Measurements from ENCODE around the gene SYNE4. TPM values are rescaled to one million over a fixed set of nuclear protein-coding genes. Genes with fewer than 3 reads are reported as not detected.
"Not testable (repeated sequence)": the region's sequence is repeated elsewhere in the genome, so short reads cannot be mapped to it uniquely, and the experiment has no call there.

The SYNE4 gene
- total RNA-seq, 1 experiment from 2014 or later: not detected

DNA sequence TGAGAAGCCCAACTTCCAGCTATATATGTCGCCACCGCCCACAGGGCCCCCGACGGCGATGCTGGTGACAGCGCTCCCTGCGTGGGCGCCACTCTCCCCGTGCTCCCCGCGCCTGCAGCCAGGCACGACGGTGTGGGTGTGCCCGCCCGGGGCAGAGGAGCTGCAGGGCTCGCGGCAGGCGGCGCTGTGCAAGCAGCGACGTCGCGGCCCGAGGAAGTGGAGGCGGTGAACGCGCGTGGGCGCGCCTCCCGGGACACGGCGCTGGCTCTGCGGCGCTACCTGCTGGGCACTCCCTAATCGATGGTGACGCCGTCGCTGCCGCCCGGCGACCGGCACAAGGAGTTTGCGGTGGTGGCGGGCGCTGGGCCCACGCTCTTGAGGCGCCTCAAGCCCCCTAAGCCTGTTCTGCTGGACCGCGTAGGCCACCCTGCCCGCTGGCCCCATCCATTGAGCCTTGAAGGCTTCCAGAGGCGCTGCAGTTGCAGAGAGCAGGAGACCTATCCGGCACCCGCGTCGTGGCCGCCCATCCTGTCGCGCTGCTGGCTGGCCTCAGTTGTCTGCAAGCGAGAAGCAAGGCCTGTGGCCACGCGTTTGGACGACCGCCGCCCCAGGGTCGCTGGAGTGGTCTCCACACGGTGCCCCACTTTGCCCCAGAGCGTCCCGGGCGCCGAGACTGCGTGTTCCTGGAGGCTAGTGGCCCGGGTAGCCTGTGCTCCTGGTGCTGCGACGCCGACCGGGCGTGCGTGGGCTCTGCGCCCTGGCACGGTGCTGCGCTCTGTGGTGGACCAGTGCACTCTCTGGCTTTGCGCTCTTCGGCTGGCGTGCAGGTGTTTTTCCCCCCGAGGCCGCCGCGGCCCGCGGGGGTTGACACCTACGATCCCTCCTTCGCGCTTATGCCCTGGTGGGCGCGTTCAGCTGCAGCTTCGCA lies 49.3 kb downstream of the SYNE4 start:
- Histone ChIP-seq H3K9me3 (ENCODE audit: low read depth, low read length, poor library complexity, severe bottlenecking) (no peaks in the 10 kb centered on the region), H3K27ac (ENCODE audit: low read depth, low read length, poor library complexity, severe bottlenecking) (no peak overlapping the region), H3K36me3 (ENCODE audit: insufficient read depth, low read length, poor library complexity, severe bottlenecking) (no peaks in the 10 kb centered on the region), H3K4me3 (ENCODE audit: low read depth, low read length, poor library complexity, severe bottlenecking) (peak overlapping the region; percentile 15), H3K4me1 (ENCODE audit: insufficient read depth, low read length, poor library complexity, severe bottlenecking) (no peaks in the 10 kb centered on the region), H3K27me3 (replicated peaks; ENCODE audit: insufficient read depth, low read depth, low read length, poor library complexity) (no peaks in the 10 kb centered on the region)
- ChIA-PET CTCF (interaction anchor here (1.2 kb wide), 1 partner anchor 28 kb away, joined by 3 read pairs; no protein-coding TSS in a partner anchor), POLR2A (ENCODE audit: low non-redundant PET) (interaction anchor here (0.7 kb wide), 1 partner anchor 52 kb away, joined by 3 read pairs; no protein-coding TSS in a partner anchor)
- intact Hi-C loops (cut with micrococcal nuclease; ENCODE audit: unreplicated experiment): no loop called here
- no TSS peak for BruUV-seq (replicated peaks)
- peak; percentile 60 for DNase-seq (ENCODE audit: low spot score)
- TF ChIP-seq, protein P1, sequence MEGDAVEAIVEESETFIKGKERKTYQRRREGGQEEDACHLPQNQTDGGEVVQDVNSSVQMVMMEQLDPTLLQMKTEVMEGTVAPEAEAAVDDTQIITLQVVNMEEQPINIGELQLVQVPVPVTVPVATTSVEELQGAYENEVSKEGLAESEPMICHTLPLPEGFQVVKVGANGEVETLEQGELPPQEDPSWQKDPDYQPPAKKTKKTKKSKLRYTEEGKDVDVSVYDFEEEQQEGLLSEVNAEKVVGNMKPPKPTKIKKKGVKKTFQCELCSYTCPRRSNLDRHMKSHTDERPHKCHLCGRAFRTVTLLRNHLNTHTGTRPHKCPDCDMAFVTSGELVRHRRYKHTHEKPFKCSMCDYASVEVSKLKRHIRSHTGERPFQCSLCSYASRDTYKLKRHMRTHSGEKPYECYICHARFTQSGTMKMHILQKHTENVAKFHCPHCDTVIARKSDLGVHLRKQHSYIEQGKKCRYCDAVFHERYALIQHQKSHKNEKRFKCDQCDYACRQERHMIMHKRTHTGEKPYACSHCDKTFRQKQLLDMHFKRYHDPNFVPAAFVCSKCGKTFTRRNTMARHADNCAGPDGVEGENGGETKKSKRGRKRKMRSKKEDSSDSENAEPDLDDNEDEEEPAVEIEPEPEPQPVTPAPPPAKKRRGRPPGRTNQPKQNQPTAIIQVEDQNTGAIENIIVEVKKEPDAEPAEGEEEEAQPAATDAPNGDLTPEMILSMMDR (conservative IDR thresholded peaks at IDR 0.05; ENCODE audit: low read depth, low read length): peak; percentile 54
- no peak for TF ChIP-seq EZH2 (IDR thresholded peaks at IDR 0.05; ENCODE audit: borderline replicate concordance, low read depth, low read length, poor library complexity, severe bottlenecking)

DNA sequence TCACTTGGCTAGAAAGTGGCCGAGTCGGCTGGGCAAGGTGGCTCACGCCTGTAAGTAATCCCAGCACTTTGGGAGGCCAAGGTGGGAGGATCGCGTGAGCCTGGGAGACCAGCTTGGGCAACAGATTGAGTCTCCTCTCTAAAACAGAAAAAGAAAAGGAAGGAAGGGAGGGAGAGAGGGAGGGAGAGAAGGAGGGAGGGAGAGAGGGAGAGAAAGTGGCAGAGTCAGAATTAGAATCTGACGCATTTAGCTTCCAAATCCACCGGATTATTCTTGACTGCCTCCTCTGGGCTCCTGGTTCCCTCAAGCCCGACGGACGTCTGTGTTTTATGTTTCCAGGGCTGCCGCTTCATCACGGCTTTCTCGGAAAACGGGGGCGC lies 50.0 kb downstream of the SYNE4 start:
- CTCF ChIA-PET: interaction anchor here (1.2 kb wide), 1 partner anchor 28 kb away, joined by 3 read pairs; no protein-coding TSS in a partner anchor
- POLR2A ChIA-PET (ENCODE audit: low non-redundant PET): interaction anchor here (0.7 kb wide), 1 partner anchor 52 kb away, joined by 3 read pairs; no protein-coding TSS in a partner anchor

DNA sequence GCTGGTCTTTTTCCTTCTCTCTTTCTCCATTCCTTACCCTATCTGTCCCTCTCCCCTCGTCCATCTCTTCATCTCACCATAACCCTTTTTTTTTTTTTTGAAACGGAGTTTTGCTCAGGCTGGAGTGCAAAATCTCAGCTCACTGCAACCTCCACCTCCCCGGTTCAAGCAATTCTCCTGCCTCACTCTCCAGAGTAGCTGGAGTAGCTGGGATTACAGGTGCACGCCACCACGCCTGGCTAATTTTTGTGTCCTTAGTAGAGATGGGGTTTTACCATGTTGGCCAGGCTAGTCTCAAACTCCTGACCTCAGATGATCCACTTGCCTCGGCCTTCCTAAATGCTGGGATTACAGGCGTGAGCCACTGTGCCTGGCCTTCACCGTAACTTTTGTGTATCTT lies 51.2 kb downstream of the SYNE4 start:
- intact Hi-C loops (cut with micrococcal nuclease; ENCODE audit: unreplicated experiment); H3K27me3 ChIP-seq (replicated peaks; ENCODE audit: insufficient read depth, low read depth, low read length, poor library complexity); H3K36me3 ChIP-seq (ENCODE audit: insufficient read depth, low read length, poor library complexity, severe bottlenecking); CTCF ChIA-PET; POLR2A ChIA-PET (ENCODE audit: low non-redundant PET); H3K9me3 ChIP-seq (ENCODE audit: low read depth, low read length, poor library complexity, severe bottlenecking); H3K27ac ChIP-seq (ENCODE audit: low read depth, low read length, poor library complexity, severe bottlenecking); H3K4me3 ChIP-seq (ENCODE audit: low read depth, low read length, poor library complexity, severe bottlenecking); DNase-seq (ENCODE audit: low spot score); BruUV-seq (replicated peaks); H3K4me1 ChIP-seq (ENCODE audit: insufficient read depth, low read length, poor library complexity, severe bottlenecking): not testable (repeated sequence)

More for the DNA sequence above, 50.0 kb downstream of the SYNE4 start:
- intact Hi-C loops (cut with micrococcal nuclease; ENCODE audit: unreplicated experiment): no loop called here
- Histone ChIP-seq H3K4me3 (ENCODE audit: low read depth, low read length, poor library complexity, severe bottlenecking) (peak overlapping the region; percentile 15), H3K9me3 (ENCODE audit: low read depth, low read length, poor library complexity, severe bottlenecking) (no peaks in the 10 kb centered on the region), H3K36me3 (ENCODE audit: insufficient read depth, low read length, poor library complexity, severe bottlenecking) (no peaks in the 10 kb centered on the region), H3K4me1 (ENCODE audit: insufficient read depth, low read length, poor library complexity, severe bottlenecking) (no peaks in the 10 kb centered on the region), H3K27ac (ENCODE audit: low read depth, low read length, poor library complexity, severe bottlenecking) (no peak overlapping the region), H3K27me3 (replicated peaks; ENCODE audit: insufficient read depth, low read depth, low read length, poor library complexity) (no peaks in the 10 kb centered on the region)
- no peak for DNase-seq (ENCODE audit: low spot score)
- TF ChIP-seq, protein P1 (conservative IDR thresholded peaks at IDR 0.05; ENCODE audit: low read depth, low read length): no peak
- TF ChIP-seq EZH2 (IDR thresholded peaks at IDR 0.05; ENCODE audit: borderline replicate concordance, low read depth, low read length, poor library complexity, severe bottlenecking): no peak
- no TSS peak for BruUV-seq (replicated peaks)

Measured in A673 (cell line).